HG03520 (cell line): Measurements from ENCODE around the gene RAMP1.
"Not testable (repeated sequence)": the region's sequence is repeated elsewhere in the genome, so short reads cannot be mapped to it uniquely, and the experiment has no call there.

Experiments used
- ATAC-seq: cut with Tn5 transposase; IDR thresholded peaks from one replicate; pipeline ENCODE4 v1.9.1; 2021; ENCODE audit warnings: mild to moderate bottlenecking, moderate library complexity; ENCODE audit not compliant: unreplicated experiment

Gene RAMP1

GRCh38 chr2:237863102-237863511 lies 3.7 kb downstream of the RAMP1 start:
- ATAC-seq: no peak

GRCh38 chr2:237863689-237864443 lies 4.4 kb downstream of the RAMP1 start:
- ATAC-seq: no peak

- ATAC-seq: no peak
Observed at GRCh38 chr2:237864444-237864931, 5.1 kb downstream of the RAMP1 start.

- no peak for ATAC-seq
Observed at GRCh38 chr2:237864940-237865622, 5.7 kb downstream of the RAMP1 start.

- no peak for ATAC-seq
Observed at GRCh38 chr2:237865623-237866041, 6.2 kb downstream of the RAMP1 start.

- no peak for ATAC-seq
Observed at GRCh38 chr2:237866101-237866621, 6.7 kb downstream of the RAMP1 start.

GRCh38 chr2:237867465-237867864 lies 8.0 kb downstream of the RAMP1 start:
- ATAC-seq: no peak

- ATAC-seq: not testable (repeated sequence)
Observed at GRCh38 chr2:237868074-237868473, 8.7 kb downstream of the RAMP1 start.

- no peak for ATAC-seq
Observed at GRCh38 chr2:237868631-237869342, 9.4 kb downstream of the RAMP1 start.

GRCh38 chr2:237869343-237870102 lies 10.1 kb downstream of the RAMP1 start:
- ATAC-seq: no peak

- ATAC-seq: no peak
Observed at GRCh38 chr2:237870126-237870525, 10.7 kb downstream of the RAMP1 start.

GRCh38 chr2:237870754-237871651 lies 11.6 kb downstream of the RAMP1 start:
- ATAC-seq: no peak

GRCh38 chr2:237872178-237872887 lies 12.9 kb downstream of the RAMP1 start:
- no peak for ATAC-seq

GRCh38 chr2:237873421-237873831 lies 14.0 kb downstream of the RAMP1 start:
- no peak for ATAC-seq

- ATAC-seq: no peak
Observed at GRCh38 chr2:237873897-237874551, 14.6 kb downstream of the RAMP1 start.

GRCh38 chr2:237874585-237875161 lies 15.2 kb downstream of the RAMP1 start:
- no peak for ATAC-seq

- ATAC-seq: no peak
Observed at GRCh38 chr2:237875256-237876060, 16.0 kb downstream of the RAMP1 start.
